ENCODE data around the gene NOX4.

GRCh38 chr11:89498845-89499448, 7.8 kb upstream of the NOX4 start:
- TF ChIP-seq YY1 (IDR thresholded peaks at IDR 0.05; ENCODE audit: insufficient read depth, insufficient read length), result no peak
- no peak for TF ChIP-seq ZNF274 (IDR thresholded peaks at IDR 0.05; ENCODE audit: low read depth, low read length)
- no peak for TF ChIP-seq SUZ12 (IDR thresholded peaks at IDR 0.05; ENCODE audit: extremely low read depth, insufficient read depth, insufficient read length)

Data from NT2/D1 (cell line).